Measurements from ENCODE around the gene PRPF40A.
"Not testable (repeated sequence)": the region's sequence is repeated elsewhere in the genome, so short reads cannot be mapped to it uniquely, and the experiment has no call there.

DNA sequence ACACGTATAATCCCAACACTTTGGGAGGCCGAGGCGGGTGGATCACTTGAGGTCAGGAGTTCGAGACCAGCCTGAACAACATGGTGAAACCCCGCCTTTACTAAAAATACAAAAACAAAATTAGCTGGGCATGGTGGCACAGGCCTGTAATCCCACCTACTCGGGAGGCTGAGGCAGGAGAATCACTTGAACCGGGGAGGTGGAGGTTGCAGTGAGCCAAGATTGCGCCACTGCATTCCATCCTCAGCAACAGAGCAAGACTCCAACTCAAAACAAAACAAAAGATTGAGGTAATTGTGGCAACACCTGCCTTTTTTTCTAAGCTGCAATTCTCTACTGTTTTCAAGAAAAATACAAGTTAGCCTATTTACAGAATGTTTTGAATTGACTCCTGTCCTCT is 5.4 kb upstream of the PRPF40A start:
- not testable (repeated sequence) for TF ChIP-seq CTCF (IDR thresholded peaks at IDR 0.05; ENCODE audit: low read length); EZH2phosphoT487 (IDR thresholded peaks at IDR 0.05; ENCODE audit: low read length); EZH2 (optimal IDR thresholded peaks at IDR 0.05; ENCODE audit: low read depth, low read length)

All from MM.1S (cell line).